Activated naive CD4-positive, alpha-beta T cell treated with anti-CD3 and anti-CD28 coated beads, Interleukin-2, amount 50 U/mL, for 72 hours (primary cell): ENCODE measurements around the gene IFFO2. TPM values are rescaled to one million over a fixed set of nuclear protein-coding genes. Genes with fewer than 3 reads are reported as not detected.

Experiments
- ATAC-seq, 2 donors: fragments of 150-1000 bp; cut with Tn5 transposase; 2 replicates each; pipeline ENCODE4 v1.10.0; 2021; ENCODE audit warnings: mild to moderate bottlenecking in 2 of 2, moderate library complexity in 2 of 2
- DNase-seq, 2 donors: peaks; one replicate each; pipeline ENCODE4 v3.0.0; 2021 to 2022; ENCODE audit warnings: low spot score in 2 of 2
- H3K27ac Mint-ChIP-seq, 2 donors: one replicate each; pipeline ENCODE4 v1.8.0; 2022; ENCODE audit warnings: mild to moderate bottlenecking in 2 of 2, mixed read lengths in 2 of 2
- H3K36me3 Mint-ChIP-seq, 2 donors: one replicate each; pipeline ENCODE4 v1.8.0; 2022; ENCODE audit warnings: mixed read lengths in 2 of 2
- H3K9me3 Mint-ChIP-seq, 2 donors: one replicate each; pipeline ENCODE4 v1.8.0; 2022; ENCODE audit warnings: mixed read lengths in 2 of 2
- total RNA-seq, 2 donors: library from RNA; stranded (reverse); gene quantifications; one replicate each; pipeline ENCODE4 v1.2.3, GENCODE V29; 2022

IFFO2 gene
- total RNA-seq, 2 donors from 2014 or later = 27.3 to 41.7 TPM

- H3K27ac Mint-ChIP-seq = peak overlapping the region in 1 of 2 donors; percentile 24
- H3K36me3 Mint-ChIP-seq = peaks cover 0 to 31% of the 10 kb centered on the region in 2 donors
- H3K9me3 Mint-ChIP-seq = no peaks in the 10 kb centered on the region
- no peak for DNase-seq
- ATAC-seq = no peak
Measured at GRCh38 chr1:18946550-18947381, 9.7 kb downstream of the IFFO2 start.

- H3K27ac Mint-ChIP-seq = peak overlapping the region in 1 of 2 donors; percentile 69
- peaks cover 0 to 30% of the 10 kb centered on the region in 2 donors for H3K36me3 Mint-ChIP-seq
- H3K9me3 Mint-ChIP-seq = no peaks in the 10 kb centered on the region
- ATAC-seq = no peak
- DNase-seq = no peak
Measured at GRCh38 chr1:18945401-18945849, 11.1 kb downstream of the IFFO2 start.

GRCh38 chr1:18944810-18945209, 11.7 kb downstream of the IFFO2 start:
- DNase-seq (no peak), ATAC-seq (no peak)
- peak overlapping the region in 1 of 2 donors; percentile 83 for H3K27ac Mint-ChIP-seq
- H3K36me3 Mint-ChIP-seq = peaks cover 0 to 24% of the 10 kb centered on the region in 2 donors
- no peaks in the 10 kb centered on the region for H3K9me3 Mint-ChIP-seq

GRCh38 chr1:18943914-18944572, 12.4 kb downstream of the IFFO2 start:
- DNase-seq = no peak
- no peak for ATAC-seq
- Mint-ChIP-seq H3K27ac (peak overlapping the region in 1 of 2 donors; percentile 83), H3K36me3 (peaks cover 0 to 20% of the 10 kb centered on the region in 2 donors), H3K9me3 (no peaks in the 10 kb centered on the region)

GRCh38 chr1:18943162-18943561, 13.3 kb downstream of the IFFO2 start:
- no peaks in the 10 kb centered on the region for H3K9me3 Mint-ChIP-seq
- ATAC-seq (no peak), DNase-seq (no peak)
- no peak overlapping the region for H3K27ac Mint-ChIP-seq
- peaks cover 0 to 18% of the 10 kb centered on the region in 2 donors for H3K36me3 Mint-ChIP-seq

- Mint-ChIP-seq H3K27ac (no peak overlapping the region), H3K9me3 (no peaks in the 10 kb centered on the region), H3K36me3 (peaks cover 0 to 9% of the 10 kb centered on the region in 2 donors)
- no peak for DNase-seq
- no peak for ATAC-seq
Measured at GRCh38 chr1:18942340-18942739, 14.1 kb downstream of the IFFO2 start.

GRCh38 chr1:18941221-18942141, 15.0 kb downstream of the IFFO2 start:
- ATAC-seq (no peak), DNase-seq (no peak)
- H3K36me3 Mint-ChIP-seq = peaks cover 0 to 8% of the 10 kb centered on the region in 2 donors
- H3K9me3 Mint-ChIP-seq = no peaks in the 10 kb centered on the region
- no peak overlapping the region for H3K27ac Mint-ChIP-seq

- no peak for DNase-seq
- peak overlapping the region; percentile 3 to 90 for H3K27ac Mint-ChIP-seq
- H3K36me3 Mint-ChIP-seq = peaks cover 0 to 8% of the 10 kb centered on the region in 2 donors
- H3K9me3 Mint-ChIP-seq = no peaks in the 10 kb centered on the region
- ATAC-seq = no peak
Measured at GRCh38 chr1:18940303-18941020, 16.0 kb downstream of the IFFO2 start.

GRCh38 chr1:18939398-18940302, 16.8 kb downstream of the IFFO2 start:
- Mint-ChIP-seq H3K9me3 (no peaks in the 10 kb centered on the region), H3K27ac (peak overlapping the region; percentile 3 to 90), H3K36me3 (peaks cover 0 to 8% of the 10 kb centered on the region in 2 donors)
- ATAC-seq = no peak
- DNase-seq = no peak

GRCh38 chr1:18938707-18939070, 17.8 kb downstream of the IFFO2 start:
- no peak for DNase-seq
- H3K9me3 Mint-ChIP-seq = no peaks in the 10 kb centered on the region
- H3K27ac Mint-ChIP-seq = peak overlapping the region in 1 of 2 donors; percentile 3
- ATAC-seq = no peak
- H3K36me3 Mint-ChIP-seq = peaks cover 0 to 4% of the 10 kb centered on the region in 2 donors

- no peaks in the 10 kb centered on the region for H3K9me3 Mint-ChIP-seq
- ATAC-seq (no peak), DNase-seq (no peak)
- H3K27ac Mint-ChIP-seq = peak overlapping the region; percentile 3 to 81
- H3K36me3 Mint-ChIP-seq = no peaks in the 10 kb centered on the region
Measured at GRCh38 chr1:18938008-18938706, 18.3 kb downstream of the IFFO2 start.

- no peaks in the 10 kb centered on the region for H3K36me3 Mint-ChIP-seq
- no peak for DNase-seq
- peak in 1 of 2 donors; percentile 44 for ATAC-seq
- H3K9me3 Mint-ChIP-seq = no peaks in the 10 kb centered on the region
- peak overlapping the region; percentile 3 to 81 for H3K27ac Mint-ChIP-seq
Measured at GRCh38 chr1:18937539-18937938, 18.9 kb downstream of the IFFO2 start.

- ATAC-seq = no peak
- H3K36me3 Mint-ChIP-seq = no peaks in the 10 kb centered on the region
- no peaks in the 10 kb centered on the region for H3K9me3 Mint-ChIP-seq
- H3K27ac Mint-ChIP-seq = peak overlapping the region; percentile 64 to 77
- DNase-seq = no peak
Measured at GRCh38 chr1:18936814-18937481, 19.5 kb downstream of the IFFO2 start.

- ATAC-seq (no peak), DNase-seq (no peak)
- Mint-ChIP-seq H3K9me3 (no peaks in the 10 kb centered on the region), H3K27ac (peak overlapping the region in 1 of 2 donors; percentile 64), H3K36me3 (no peaks in the 10 kb centered on the region)
Measured at GRCh38 chr1:18936471-18936813, 20.0 kb downstream of the IFFO2 start.
